Measurements from ENCODE around the gene APOA1.

- TF ChIP-seq GATA2 (IDR thresholded peaks at IDR 0.05; ENCODE audit: low read depth, low read length), result no peak
- no peak for TF ChIP-seq GATA3 (IDR thresholded peaks at IDR 0.05; ENCODE audit: low read depth, low read length)
Measured at GRCh38 chr11:116842909-116843308, 5.5 kb upstream of the APOA1 start.
